SK-N-MC (cell line): ENCODE data around the gene PFDN2.
A peak's percentile ranks its signal among the peaks of the same experiment; 100 is the strongest.

Experiments
- DNase-seq: peaks from one replicate; pipeline ENCODE4 v3.0.0-alpha.2; 2011; ENCODE audit warnings: low read depth, low spot score
- H3K27ac ChIP-seq: fragments of 200-600 bp; sonication (generic); 2 replicates; pipeline ENCODE4 v1.5.1; 2016; ENCODE audit warnings: mixed run types
- H3K36me3 ChIP-seq: fragments of 200-600 bp; sonication (generic); 2 replicates; pipeline ENCODE4 v1.6.1; 2017; ENCODE audit warnings: antibody characterized with exemption, low read length, mixed read lengths; ENCODE audit not compliant: insufficient read depth
- H3K4me3 ChIP-seq: fragments of 200-600 bp; sonication (generic); 2 replicates; pipeline ENCODE4 v1.5.1; 2016
- H3K9ac ChIP-seq: fragments of 200-600 bp; sonication (generic); 2 replicates; pipeline ENCODE4 v1.8.0; 2017; ENCODE audit warnings: mixed run types, mixed read lengths; ENCODE audit not compliant: insufficient read length
- H3K9me3 ChIP-seq: fragments of 200-600 bp; sonication (generic); 2 replicates; pipeline ENCODE4 v1.6.1; 2017; ENCODE audit warnings: low read depth, mild to moderate bottlenecking, antibody characterized with exemption, low read length, moderate library complexity, mixed read lengths
- EZH2 ChIP-seq: fragments of 200-600 bp; sonication (generic); IDR thresholded peaks from one replicate; pipeline ENCODE4 v1.6.1; 2017; ENCODE audit warnings: antibody characterized with exemption
- FOXP2 ChIP-seq: optimal IDR thresholded peaks from 2 replicates; pipeline ENCODE3; 2011; ENCODE audit warnings: mild to moderate bottlenecking, moderate library complexity; ENCODE audit not compliant: insufficient read depth; ENCODE audit errors: extremely low read length, control extremely low read depth
- POLR2AphosphoS5 ChIP-seq: IDR thresholded peaks from 2 replicates; pipeline ENCODE4 v1.6.1; 2012; ENCODE audit warnings: mild to moderate bottlenecking, low read depth, low read length, borderline replicate concordance

PFDN2 gene

GRCh38 chr1:161161652-161162051 is 43.8 kb upstream of the PFDN2 start:
- Histone ChIP-seq H3K27ac (no peak overlapping the region), H3K9me3 (no peaks in the 10 kb centered on the region), H3K4me3 (no peak overlapping the region), H3K9ac (no peak overlapping the region), H3K36me3 (peaks cover 30% of the 10 kb centered on the region; the same call in 1 of the 2 replicates)
- TF ChIP-seq EZH2 (no peak), FOXP2 (no peak), POLR2AphosphoS5 (no peak)
- DNase-seq: no peak

- H3K9me3 ChIP-seq: no peaks in the 10 kb centered on the region
- no peak for TF ChIP-seq EZH2
- no peak for TF ChIP-seq FOXP2
- no peak for TF ChIP-seq POLR2AphosphoS5
- no peak for DNase-seq
- no peak overlapping the region for H3K9ac ChIP-seq
- no peak overlapping the region for H3K27ac ChIP-seq
- H3K4me3 ChIP-seq: no peak overlapping the region
- H3K36me3 ChIP-seq: peaks cover 30% of the 10 kb centered on the region; the same call in 1 of the 2 replicates
Observed at GRCh38 chr1:161160671-161161145, 42.9 kb upstream of the PFDN2 start.

GRCh38 chr1:161159913-161160243 is 42.0 kb upstream of the PFDN2 start:
- Histone ChIP-seq H3K9ac (peak overlapping the region; percentile 95), H3K36me3 (peaks cover 30% of the 10 kb centered on the region; the same call in 1 of the 2 replicates), H3K9me3 (no peaks in the 10 kb centered on the region), H3K27ac (no peak overlapping the region), H3K4me3 (peak overlapping the region; percentile 88)
- DNase-seq: no peak
- TF ChIP-seq FOXP2 (no peak), EZH2 (no peak), POLR2AphosphoS5 (no peak)

GRCh38 chr1:161159087-161159912 is 41.5 kb upstream of the PFDN2 start, which contains the start of gene USP21:
Gene USP21 (plus strand): TSS chr1:161159500. CDS start chr1:161160641, 1,141 bp downstream.
- H3K36me3 ChIP-seq: peaks cover 28% of the 10 kb centered on the region; the same call in 1 of the 2 replicates
- peak; percentile 89 for TF ChIP-seq POLR2AphosphoS5
- no peak for TF ChIP-seq FOXP2
- peak within 1 kb of the TSS; percentile 95 for H3K9ac ChIP-seq
- no peak within 1 kb of the TSS for H3K27ac ChIP-seq
- no peaks in the 10 kb centered on the region for H3K9me3 ChIP-seq
- H3K4me3 ChIP-seq: peak within 1 kb of the TSS; percentile 88
- DNase-seq: no peak

- Histone ChIP-seq H3K36me3 (peaks cover 28% of the 10 kb centered on the region; the same call in 1 of the 2 replicates), H3K9ac (no peak overlapping the region), H3K27ac (no peak overlapping the region), H3K4me3 (peak overlapping the region; percentile 88), H3K9me3 (no peaks in the 10 kb centered on the region)
- DNase-seq: no peak
- TF ChIP-seq EZH2 (no peak), FOXP2 (no peak), POLR2AphosphoS5 (no peak)
Observed at GRCh38 chr1:161158316-161159010, 40.6 kb upstream of the PFDN2 start.

- Histone ChIP-seq H3K27ac (no peak overlapping the region), H3K9ac (no peak overlapping the region)
- no peak for DNase-seq
Observed at GRCh38 chr1:161157867-161158266, 40.0 kb upstream of the PFDN2 start.

GRCh38 chr1:161153682-161154337 is 36.0 kb upstream of the PFDN2 start, which contains the start of gene UFC1:
Gene UFC1 (plus strand): TSS chr1:161153978. CDS start chr1:161153998, 20 bp downstream.
- peak; percentile 87 for DNase-seq
- Histone ChIP-seq H3K9ac (peak within 1 kb of the TSS; percentile 100), H3K4me3 (peak within 1 kb of the TSS; percentile 97), H3K9me3 (no peaks in the 10 kb centered on the region), H3K36me3 (0 out of 2 replicates have a peak, but pooled peaks cover 8% of the 10 kb centered on the region), H3K27ac (peak within 1 kb of the TSS; percentile 99)
- TF ChIP-seq EZH2 (no peak), FOXP2 (no peak), POLR2AphosphoS5 (peak; percentile 79)

More at GRCh38 chr1:161157867-161158266, 40.0 kb upstream of the PFDN2 start:
- no peak overlapping the region for H3K4me3 ChIP-seq
- no peak for TF ChIP-seq FOXP2
- no peak for TF ChIP-seq POLR2AphosphoS5
- TF ChIP-seq EZH2: no peak
- peaks cover 27% of the 10 kb centered on the region; the same call in 1 of the 2 replicates for H3K36me3 ChIP-seq
- no peaks in the 10 kb centered on the region for H3K9me3 ChIP-seq
